ENCODE results near the gene LRP1.

LRP1 gene

DNA sequence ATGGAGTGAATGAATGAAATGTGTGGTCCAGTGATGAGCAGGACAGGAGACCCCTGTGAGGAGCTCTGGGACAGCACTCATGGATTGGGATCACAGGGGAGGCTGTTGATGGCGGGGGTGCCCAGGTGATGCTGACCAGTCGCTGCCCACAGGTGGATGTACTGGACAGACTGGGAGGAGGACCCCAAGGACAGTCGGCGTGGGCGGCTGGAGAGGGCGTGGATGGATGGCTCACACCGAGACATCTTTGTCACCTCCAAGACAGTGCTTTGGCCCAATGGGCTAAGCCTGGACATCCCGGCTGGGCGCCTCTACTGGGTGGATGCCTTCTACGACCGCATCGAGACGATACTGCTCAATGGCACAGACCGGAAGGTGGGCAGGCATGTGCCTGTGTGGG is 32.5 kb downstream of the LRP1 start:
- TF ChIP-seq, protein P1, sequence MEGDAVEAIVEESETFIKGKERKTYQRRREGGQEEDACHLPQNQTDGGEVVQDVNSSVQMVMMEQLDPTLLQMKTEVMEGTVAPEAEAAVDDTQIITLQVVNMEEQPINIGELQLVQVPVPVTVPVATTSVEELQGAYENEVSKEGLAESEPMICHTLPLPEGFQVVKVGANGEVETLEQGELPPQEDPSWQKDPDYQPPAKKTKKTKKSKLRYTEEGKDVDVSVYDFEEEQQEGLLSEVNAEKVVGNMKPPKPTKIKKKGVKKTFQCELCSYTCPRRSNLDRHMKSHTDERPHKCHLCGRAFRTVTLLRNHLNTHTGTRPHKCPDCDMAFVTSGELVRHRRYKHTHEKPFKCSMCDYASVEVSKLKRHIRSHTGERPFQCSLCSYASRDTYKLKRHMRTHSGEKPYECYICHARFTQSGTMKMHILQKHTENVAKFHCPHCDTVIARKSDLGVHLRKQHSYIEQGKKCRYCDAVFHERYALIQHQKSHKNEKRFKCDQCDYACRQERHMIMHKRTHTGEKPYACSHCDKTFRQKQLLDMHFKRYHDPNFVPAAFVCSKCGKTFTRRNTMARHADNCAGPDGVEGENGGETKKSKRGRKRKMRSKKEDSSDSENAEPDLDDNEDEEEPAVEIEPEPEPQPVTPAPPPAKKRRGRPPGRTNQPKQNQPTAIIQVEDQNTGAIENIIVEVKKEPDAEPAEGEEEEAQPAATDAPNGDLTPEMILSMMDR (IDR thresholded peaks at IDR 0.05; ENCODE audit: low read depth, low read length, missing control alignments): no peak
- no peak for DNase-seq (ENCODE audit: extremely low read depth, low read depth)

DNA sequence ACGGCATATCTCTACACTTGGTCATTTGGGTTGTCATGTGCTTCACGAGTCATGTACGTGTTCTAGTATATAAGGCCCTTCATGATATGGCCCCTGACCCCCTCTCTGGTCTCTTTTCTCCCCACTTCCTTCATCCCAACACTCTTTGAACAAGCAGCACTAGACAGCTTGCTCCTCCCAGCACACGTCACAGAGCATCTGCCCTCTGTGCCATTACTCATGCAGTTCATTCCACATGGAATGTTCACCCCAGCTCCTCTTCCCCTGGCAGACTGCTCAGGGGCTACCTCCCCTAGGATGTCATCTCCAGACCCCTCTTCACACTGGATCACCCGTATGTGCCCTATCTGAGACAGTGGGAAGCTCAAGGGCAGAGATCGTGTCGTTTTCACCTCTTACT is 33.2 kb downstream of the LRP1 start:
- TF ChIP-seq, protein P1 (IDR thresholded peaks at IDR 0.05; ENCODE audit: low read depth, low read length, missing control alignments): no peak
- DNase-seq (ENCODE audit: extremely low read depth, low read depth): no peak
- H3K4me3 ChIP-seq (replicated peaks; ENCODE audit: low read depth, low read length): no peak overlapping the region

More for the DNA sequence above, 32.5 kb downstream of the LRP1 start:
- no peak overlapping the region for H3K4me3 ChIP-seq (replicated peaks; ENCODE audit: low read depth, low read length)

DNA sequence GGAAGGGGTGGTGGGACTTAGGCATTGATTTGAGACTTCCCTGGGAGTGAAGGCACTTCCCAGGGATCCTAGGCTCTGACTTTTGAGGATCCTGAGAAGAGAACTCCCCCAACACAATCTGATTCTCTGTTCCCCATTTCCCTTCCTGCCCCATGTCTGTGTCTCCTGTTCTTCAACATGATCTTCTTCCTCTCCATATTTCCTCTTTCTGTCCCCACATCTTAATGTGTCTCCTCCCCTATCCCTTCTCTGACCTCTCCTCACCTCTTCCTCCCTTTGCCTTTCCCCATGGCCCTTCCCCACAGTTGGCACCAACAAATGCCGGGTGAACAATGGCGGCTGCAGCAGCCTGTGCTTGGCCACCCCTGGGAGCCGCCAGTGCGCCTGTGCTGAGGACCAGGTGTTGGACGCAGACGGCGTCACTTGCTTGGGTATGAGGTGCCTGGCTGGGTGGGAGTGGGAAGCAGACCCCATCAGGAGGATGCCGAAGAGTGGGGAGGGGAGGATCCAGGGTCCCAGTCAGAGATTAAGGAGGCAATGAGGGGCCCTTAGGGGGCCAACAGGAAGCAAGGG is 34.4 kb downstream of the LRP1 start:
- DNase-seq (ENCODE audit: extremely low read depth, low read depth): no peak

DNA sequence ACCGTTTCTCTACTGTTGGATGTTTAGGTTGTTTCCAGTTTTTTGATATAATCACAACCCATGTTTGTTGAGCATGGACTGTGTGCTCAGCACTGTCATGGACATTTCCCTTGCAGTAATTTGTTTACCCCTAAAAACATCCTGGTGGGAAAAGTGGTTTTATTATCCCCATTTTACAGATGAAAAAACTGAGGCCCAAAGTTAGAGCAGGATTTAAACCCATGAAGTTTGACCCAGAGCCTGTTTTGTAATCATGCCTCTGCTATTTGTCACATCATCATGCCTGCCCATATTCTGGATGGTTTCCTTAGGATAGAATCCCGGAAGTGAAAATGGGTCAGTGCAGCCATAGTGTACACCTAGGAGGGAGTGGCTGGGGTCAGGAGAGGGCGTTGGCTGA is 36.2 kb downstream of the LRP1 start:
- DNase-seq (ENCODE audit: extremely low read depth, low read depth): no peak
- TF ChIP-seq, protein P1 (IDR thresholded peaks at IDR 0.05; ENCODE audit: low read depth, low read length, missing control alignments): no peak
- no peak overlapping the region for H3K4me3 ChIP-seq (replicated peaks; ENCODE audit: low read depth, low read length)

More for the DNA sequence above, 34.4 kb downstream of the LRP1 start:
- TF ChIP-seq, protein P1 (IDR thresholded peaks at IDR 0.05; ENCODE audit: low read depth, low read length, missing control alignments): no peak
- H3K4me3 ChIP-seq (replicated peaks; ENCODE audit: low read depth, low read length): no peak overlapping the region

DNA sequence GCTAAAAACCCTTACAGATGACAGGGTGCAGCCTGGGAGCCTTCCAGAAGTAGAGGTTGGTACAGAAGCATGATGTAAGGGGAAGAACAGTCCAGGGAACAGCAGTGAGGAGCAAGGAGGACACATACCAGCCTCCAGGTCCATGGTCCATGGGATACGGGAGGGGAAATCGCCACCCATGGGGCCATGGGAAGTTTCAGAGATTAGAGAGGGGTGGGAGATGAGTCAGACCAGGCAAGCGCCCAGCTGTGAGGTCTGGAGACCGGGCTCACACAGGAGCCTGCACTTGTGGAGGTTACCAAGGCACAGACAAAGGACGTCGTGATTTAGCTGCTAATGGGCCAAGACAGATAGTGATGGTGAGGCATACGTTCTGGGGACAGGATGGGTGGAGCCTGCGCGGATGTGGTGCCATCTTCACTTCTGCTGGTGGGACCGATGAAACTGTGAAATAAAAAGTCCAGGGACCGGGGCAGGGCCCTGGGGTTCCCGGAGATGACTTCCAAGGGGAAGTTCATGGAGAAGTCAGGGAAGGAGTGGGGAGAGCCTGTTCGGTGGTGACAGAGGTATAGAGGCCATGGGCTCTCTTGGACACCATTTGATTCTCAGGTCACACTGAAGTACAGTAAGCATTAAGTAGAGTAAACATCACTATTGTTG is 36.8 kb downstream of the LRP1 start:
- TF ChIP-seq, protein P1 (IDR thresholded peaks at IDR 0.05; ENCODE audit: low read depth, low read length, missing control alignments): no peak
- no peak for DNase-seq (ENCODE audit: extremely low read depth, low read depth)
- no peak overlapping the region for H3K4me3 ChIP-seq (replicated peaks; ENCODE audit: low read depth, low read length)

DNA sequence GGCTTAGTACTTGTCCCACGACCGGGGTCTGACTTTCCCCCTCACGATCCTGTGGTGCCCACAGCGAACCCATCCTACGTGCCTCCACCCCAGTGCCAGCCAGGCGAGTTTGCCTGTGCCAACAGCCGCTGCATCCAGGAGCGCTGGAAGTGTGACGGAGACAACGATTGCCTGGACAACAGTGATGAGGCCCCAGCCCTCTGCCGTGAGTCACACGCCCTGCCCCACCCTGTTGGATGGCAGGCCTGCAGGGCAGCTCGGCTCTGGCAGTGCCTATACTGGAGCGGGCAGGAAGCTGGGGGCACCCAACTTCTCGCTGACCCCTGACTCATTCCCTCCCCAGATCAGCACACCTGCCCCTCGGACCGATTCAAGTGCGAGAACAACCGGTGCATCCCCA is 37.5 kb downstream of the LRP1 start:
- TF ChIP-seq, protein P1 (IDR thresholded peaks at IDR 0.05; ENCODE audit: low read depth, low read length, missing control alignments): no peak
- DNase-seq (ENCODE audit: extremely low read depth, low read depth): no peak
- no peak overlapping the region for H3K4me3 ChIP-seq (replicated peaks; ENCODE audit: low read depth, low read length)
